Stomach (tissue), 9 donors: ENCODE data around the gene CLCN6. TPM values are rescaled to one million over a fixed set of nuclear protein-coding genes. Genes with fewer than 3 reads are reported as not detected.
A peak's percentile ranks its signal among the peaks of the same experiment; 100 is the strongest.

ENCODE experiments used
- DNase-seq, 2 donors: peaks; one replicate each; pipeline versions ENCODE4 v3.0.0 to v3.0.0-alpha.2; 2013 to 2019
- H3K27ac ChIP-seq, 5 donors: fragments of 200-600 bp in 4 of 5; sonication (generic) in 4 of 5; one replicate each; pipeline ENCODE4 v1.5.1; 2013 to 2019; ENCODE audit warnings: mild to moderate bottlenecking in 1 of 5, moderate library complexity in 1 of 5
- H3K27me3 ChIP-seq, 3 donors: fragments of 200-600 bp; sonication (generic); one replicate each; pipeline ENCODE4 v1.5.1; 2017 to 2019; ENCODE audit warnings: mixed run types in 1 of 3
- H3K36me3 ChIP-seq, 4 donors: fragments of 200-600 bp; sonication (generic); 1 replicate in 3 of 4; 2 replicates in 1 of 4; pipeline ENCODE4 v1.5.1; 2016 to 2019
- H3K4me1 ChIP-seq, 4 donors: fragments of 200-600 bp; sonication (generic); one replicate each; pipeline ENCODE4 v1.5.1; 2016 to 2019
- H3K4me3 ChIP-seq, 4 donors: fragments of 200-600 bp; sonication (generic) in 3 of 4; one replicate each; pipeline ENCODE4 v1.5.1; 2016 to 2019; ENCODE audit warnings: mild to moderate bottlenecking in 1 of 4
- H3K9me3 ChIP-seq, 4 donors: fragments of 200-600 bp; sonication (generic); one replicate each; pipeline ENCODE4 v1.5.1; 2016 to 2019
- EP300 ChIP-seq: sonication (generic); formaldehyde crosslinking; IDR thresholded peaks from one replicate; pipeline ENCODE4 v1.6.1; 2017; ENCODE audit warnings: antibody characterized with exemption
- POLR2A ChIP-seq, 4 donors: fragments of 450-650 bp; IDR thresholded peaks; one replicate each; pipeline ENCODE4 v1.6.1; 2016; ENCODE audit warnings: antibody characterized with exemption in 4 of 4, control low read depth in 2 of 4, mild to moderate bottlenecking in 1 of 4, moderate library complexity in 1 of 4
- POLR2AphosphoS5 ChIP-seq, 3 donors: sonication (generic); formaldehyde crosslinking; IDR thresholded peaks; one replicate each; pipeline ENCODE4 v1.6.1; 2016; ENCODE audit warnings: antibody characterized with exemption in 3 of 3
- WGBS, 5 donors: extraction: QIAGEN DNeasy Blood & Tissue Kit in 3 of 5; methylation state at CpG; one replicate each; pipeline versions ENCODE4 v1.1.5 to v1.1.7; 2013 to 2018; 5-methylcytosine and 5-hydroxymethylcytosine counted together
- intact Hi-C: fragments of 100-400 bp; cut with DNase I; formaldehyde crosslinking; loops from one replicate; pipeline ENCODE4 v1.15.1; 2023; ENCODE audit warnings: low total_unique reads
- polyA plus RNA-seq, 3 donors: library from polyadenylated mRNA; stranded (reverse); fragments of 200-250 nt; gene quantifications; one replicate each; pipeline ENCODE4 v1.2.3, GENCODE V29; 2013
- total RNA-seq, 5 donors: library from RNA; depleted of rRNA; stranded (reverse); fragments of >200 nt; gene quantifications; one replicate each; pipeline versions ENCODE4 v1.1.0 to v1.2.3, GENCODE V29; 2014 to 2016
- TF ChIP-seq, protein P1 (sequence below), 7 experiments: fragments of 450-650 bp in 4 of 7; fragments of 200-600 bp in 3 of 7; sonication (generic) in 3 of 7; IDR thresholded peaks; one replicate each; pipeline ENCODE4 v1.5.1; 2016 to 2019; ENCODE audit warnings: antibody characterized with exemption in 7 of 7, control low read depth in 2 of 7, mild to moderate bottlenecking in 1 of 7
- donor health status: healthy with polysubstance abuse.
- donor health status: Bipolar disorder and iron deficiency.
- donor health status: healthy.

CLCN6 gene
- total and polyA plus RNA-seq, 8 donors = 4.1 to 49.6 (median 10.2) TPM

- H3K36me3 ChIP-seq = no peaks in the 10 kb centered on the region
- H3K4me1 ChIP-seq = peaks cover 0 to 24% (median 9%) of the 10 kb centered on the region in 4 donors
- no peak for TF ChIP-seq POLR2A (IDR thresholded peaks at IDR 0.05)
- TF ChIP-seq EP300 = no peak
- no peak for TF ChIP-seq POLR2AphosphoS5 (IDR thresholded peaks at IDR 0.05)
- TF ChIP-seq, protein P1, sequence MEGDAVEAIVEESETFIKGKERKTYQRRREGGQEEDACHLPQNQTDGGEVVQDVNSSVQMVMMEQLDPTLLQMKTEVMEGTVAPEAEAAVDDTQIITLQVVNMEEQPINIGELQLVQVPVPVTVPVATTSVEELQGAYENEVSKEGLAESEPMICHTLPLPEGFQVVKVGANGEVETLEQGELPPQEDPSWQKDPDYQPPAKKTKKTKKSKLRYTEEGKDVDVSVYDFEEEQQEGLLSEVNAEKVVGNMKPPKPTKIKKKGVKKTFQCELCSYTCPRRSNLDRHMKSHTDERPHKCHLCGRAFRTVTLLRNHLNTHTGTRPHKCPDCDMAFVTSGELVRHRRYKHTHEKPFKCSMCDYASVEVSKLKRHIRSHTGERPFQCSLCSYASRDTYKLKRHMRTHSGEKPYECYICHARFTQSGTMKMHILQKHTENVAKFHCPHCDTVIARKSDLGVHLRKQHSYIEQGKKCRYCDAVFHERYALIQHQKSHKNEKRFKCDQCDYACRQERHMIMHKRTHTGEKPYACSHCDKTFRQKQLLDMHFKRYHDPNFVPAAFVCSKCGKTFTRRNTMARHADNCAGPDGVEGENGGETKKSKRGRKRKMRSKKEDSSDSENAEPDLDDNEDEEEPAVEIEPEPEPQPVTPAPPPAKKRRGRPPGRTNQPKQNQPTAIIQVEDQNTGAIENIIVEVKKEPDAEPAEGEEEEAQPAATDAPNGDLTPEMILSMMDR (IDR thresholded peaks at IDR 0.05) = no peak
- no peak overlapping the region for H3K4me3 ChIP-seq
- intact Hi-C loops = no loop called here
- 61 to 80% (median 66%) methylated on average over 4 to 12 of the region's 12 CpGs for WGBS, 5 donors
- peak overlapping the region in 2 of 5 donors; percentile 4 to 18 for H3K27ac ChIP-seq
- peaks cover 0 to 41% (median 7%) of the 10 kb centered on the region in 3 donors for H3K27me3 ChIP-seq
- DNase-seq = no peak
- no peaks in the 10 kb centered on the region for H3K9me3 ChIP-seq
Observed at GRCh38 chr1:11880181-11880575, 74.2 kb downstream of the CLCN6 start.

- peaks cover 0 to 24% (median 9%) of the 10 kb centered on the region in 4 donors for H3K4me1 ChIP-seq
- H3K27me3 ChIP-seq = peaks cover 0 to 36% (median 6%) of the 10 kb centered on the region in 3 donors
- no peaks in the 10 kb centered on the region for H3K9me3 ChIP-seq
- peak overlapping the region in 2 of 5 donors; percentile 4 to 18 for H3K27ac ChIP-seq
- H3K4me3 ChIP-seq = no peak overlapping the region
- peak in 1 of 2 donors; percentile 76 for DNase-seq
- intact Hi-C loops = no loop called here
- TF ChIP-seq POLR2AphosphoS5 (IDR thresholded peaks at IDR 0.05) (peak in 1 of 3 donors; percentile 34), POLR2A (IDR thresholded peaks at IDR 0.05) (no peak), EP300 (peak; percentile 26)
- TF ChIP-seq, protein P1 (IDR thresholded peaks at IDR 0.05) = no peak
- no peaks in the 10 kb centered on the region for H3K36me3 ChIP-seq
- 49 to 62% (median 60%) methylated on average over 10 of the region's 10 CpGs for WGBS, 5 donors
Observed at GRCh38 chr1:11880911-11881748, 75.1 kb downstream of the CLCN6 start.

- H3K9me3 ChIP-seq = no peaks in the 10 kb centered on the region
- H3K4me1 ChIP-seq = peaks cover 0 to 24% (median 9%) of the 10 kb centered on the region in 4 donors
- no peak for DNase-seq
- H3K27ac ChIP-seq = no peak overlapping the region
- 81 to 88% (median 83%) methylated on average over 18 of the region's 18 CpGs for WGBS, 5 donors
- intact Hi-C loops = no loop called here
- no peaks in the 10 kb centered on the region for H3K36me3 ChIP-seq
- no peak overlapping the region for H3K4me3 ChIP-seq
- peaks cover 0 to 32% (median 0%) of the 10 kb centered on the region in 3 donors for H3K27me3 ChIP-seq
- TF ChIP-seq EP300 = no peak
- TF ChIP-seq, protein P1 (IDR thresholded peaks at IDR 0.05) = no peak
- no peak for TF ChIP-seq POLR2AphosphoS5 (IDR thresholded peaks at IDR 0.05)
- TF ChIP-seq POLR2A (IDR thresholded peaks at IDR 0.05) = no peak
Observed at GRCh38 chr1:11881749-11882441, 75.9 kb downstream of the CLCN6 start.

GRCh38 chr1:11882814-11883538 is 77.0 kb downstream of the CLCN6 start:
- 29 to 49% (median 43%) methylated on average over 8 to 13 of the region's 13 CpGs for WGBS, 5 donors
- no peak overlapping the region for H3K4me3 ChIP-seq
- H3K9me3 ChIP-seq = no peaks in the 10 kb centered on the region
- no peaks in the 10 kb centered on the region for H3K36me3 ChIP-seq
- intact Hi-C loops = no loop called here
- peak overlapping the region in 2 of 5 donors; percentile 27 to 38 for H3K27ac ChIP-seq
- TF ChIP-seq, protein P1 (IDR thresholded peaks at IDR 0.05) = no peak
- TF ChIP-seq POLR2AphosphoS5 (IDR thresholded peaks at IDR 0.05) (peak in 2 of 3 donors; percentile 35 to 71), EP300 (no peak), POLR2A (IDR thresholded peaks at IDR 0.05) (no peak)
- peak; percentile 88 to 93 for DNase-seq
- peaks cover 0 to 24% (median 0%) of the 10 kb centered on the region in 3 donors for H3K27me3 ChIP-seq
- H3K4me1 ChIP-seq = peaks cover 0 to 24% (median 9%) of the 10 kb centered on the region in 4 donors
